M059J (cell line): ENCODE results near the gene ALDH3B2. TPM values are rescaled to one million over a fixed set of nuclear protein-coding genes. Genes with fewer than 3 reads are reported as not detected.
A peak's percentile ranks its signal among the peaks of the same experiment; 100 is the strongest.
"Not testable (repeated sequence)": the region's sequence is repeated elsewhere in the genome, so short reads cannot be mapped to it uniquely, and the experiment has no call there.

ENCODE experiments used
- DNase-seq: peaks from one replicate; pipeline ENCODE4 v3.0.0-alpha.2; 2012; ENCODE audit warnings: low read depth
- total RNA-seq: library from RNA; depleted of rRNA; stranded (reverse); fragments of >200 nt; shearing (Covaris generic); gene quantifications from 2 replicates; pipeline ENCODE4 v1.2.3, GENCODE V29; 2014

The ALDH3B2 gene
- total RNA-seq, 1 experiment from 2014 or later = not detected

DNA sequence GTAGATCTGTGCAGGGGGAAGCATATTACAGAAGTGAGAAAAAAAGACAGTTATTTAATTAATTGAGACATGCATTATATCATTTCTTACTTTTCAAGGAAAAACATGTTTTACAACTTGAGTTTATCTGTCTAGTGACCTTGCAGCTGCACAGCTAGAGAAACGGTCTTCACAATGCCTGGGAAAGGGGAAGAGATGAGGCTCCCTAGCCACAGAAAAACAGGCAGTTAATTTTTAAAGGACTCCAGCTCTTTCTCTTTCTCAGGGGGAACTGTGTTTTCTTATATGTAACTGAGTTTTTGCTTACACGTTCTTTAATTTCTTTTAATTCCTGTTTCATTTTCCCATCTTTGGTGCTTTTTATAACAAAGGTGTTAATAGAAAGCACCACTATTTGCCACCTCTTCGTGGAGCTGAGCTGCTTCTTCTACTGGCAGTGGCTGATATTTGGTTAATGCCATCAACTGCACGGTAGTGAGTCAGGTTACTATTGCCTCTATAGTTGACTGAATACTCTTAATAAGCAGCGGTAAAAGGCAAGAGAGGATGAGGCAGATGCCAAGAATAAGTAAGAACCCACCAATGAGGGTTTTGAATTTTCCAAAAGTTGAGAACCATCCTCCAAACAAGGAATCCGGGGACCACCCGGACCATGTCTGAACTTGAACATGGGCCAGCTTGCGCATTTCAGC, 11.4 kb upstream of the ALDH3B2 start:
- DNase-seq = not testable (repeated sequence)

DNA sequence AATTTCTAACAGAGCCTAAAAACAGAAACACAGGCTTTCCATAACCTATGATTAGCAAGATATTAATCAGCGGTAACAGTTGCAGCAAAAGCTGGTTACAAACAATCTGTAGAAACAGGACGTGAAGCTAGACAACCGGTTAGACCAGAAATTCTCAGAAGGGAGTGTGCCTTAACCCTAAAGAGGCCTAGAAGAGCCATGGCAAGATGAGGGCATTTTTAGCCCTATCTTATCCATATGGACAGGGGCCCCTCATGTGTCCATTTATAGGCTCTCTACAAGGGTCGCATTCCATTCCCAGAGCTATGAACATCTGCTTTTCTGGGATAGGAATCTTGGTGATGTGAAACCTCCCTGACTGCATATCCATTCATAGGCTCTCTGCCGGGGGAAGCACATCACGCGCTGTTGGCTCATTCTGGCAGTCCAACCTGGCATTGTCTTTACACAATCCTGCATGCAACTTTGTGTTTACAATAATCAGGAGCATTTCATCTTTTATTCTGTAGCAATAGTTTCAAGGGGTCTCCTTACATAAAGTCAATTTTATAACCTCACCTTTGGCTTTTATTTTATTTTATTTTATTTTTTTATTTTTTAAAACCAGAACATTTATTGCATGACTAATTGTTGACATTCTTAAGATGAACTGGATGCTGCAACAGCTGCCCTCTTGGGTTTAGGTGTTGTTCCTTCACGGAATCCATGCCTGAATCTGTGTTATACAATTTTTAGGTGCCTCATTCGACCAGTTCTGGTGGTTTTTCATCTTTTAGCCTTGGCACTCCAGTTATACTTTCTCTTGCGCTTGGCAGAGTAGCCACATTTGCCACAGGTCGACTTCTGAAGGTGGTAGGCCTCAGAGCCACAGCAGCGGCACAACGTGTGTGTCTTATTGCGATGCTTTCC, 8.0 kb upstream of the ALDH3B2 start:
- not testable (repeated sequence) for DNase-seq

- no peak for DNase-seq
Measured at GRCh38 chr11:67680696-67681470, 6.5 kb upstream of the ALDH3B2 start.

DNA sequence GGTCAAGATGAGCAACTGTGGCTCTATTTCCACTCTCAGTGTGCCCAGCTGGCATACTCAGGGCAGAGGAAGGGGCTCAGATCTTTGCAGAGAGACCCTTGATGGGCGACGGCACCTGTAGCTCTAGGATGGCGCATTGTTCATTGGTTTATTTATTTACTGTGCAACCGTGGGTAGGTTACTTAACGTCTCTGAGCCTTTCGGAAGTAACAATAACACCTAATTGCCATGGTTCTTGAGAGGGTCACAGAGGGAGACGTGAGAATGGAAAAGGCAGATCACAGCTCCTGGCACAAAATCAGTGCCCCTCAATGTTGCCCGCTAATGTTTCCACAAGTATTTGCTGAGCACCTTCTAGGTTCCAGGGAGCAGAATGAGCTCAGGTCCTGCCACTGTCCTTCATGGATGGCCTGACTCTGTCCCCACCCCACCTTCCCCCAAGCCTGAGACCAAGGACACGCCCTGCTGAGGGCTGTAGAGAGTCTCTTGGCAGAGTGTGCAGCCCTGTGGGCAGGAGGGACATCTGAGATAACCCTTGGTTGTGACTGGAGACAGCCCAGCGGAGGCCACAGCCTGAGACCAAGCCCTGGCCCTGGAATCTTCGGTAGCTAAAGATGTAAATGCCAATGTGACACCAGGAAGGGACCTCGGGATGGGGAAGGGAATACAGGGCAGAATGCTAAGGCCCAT, 780 bp upstream of the ALDH3B2 start:
- DNase-seq = no peak

- DNase-seq = no peak
Measured at GRCh38 chr11:67673902-67674301, 521 bp downstream of the ALDH3B2 start.

DNA sequence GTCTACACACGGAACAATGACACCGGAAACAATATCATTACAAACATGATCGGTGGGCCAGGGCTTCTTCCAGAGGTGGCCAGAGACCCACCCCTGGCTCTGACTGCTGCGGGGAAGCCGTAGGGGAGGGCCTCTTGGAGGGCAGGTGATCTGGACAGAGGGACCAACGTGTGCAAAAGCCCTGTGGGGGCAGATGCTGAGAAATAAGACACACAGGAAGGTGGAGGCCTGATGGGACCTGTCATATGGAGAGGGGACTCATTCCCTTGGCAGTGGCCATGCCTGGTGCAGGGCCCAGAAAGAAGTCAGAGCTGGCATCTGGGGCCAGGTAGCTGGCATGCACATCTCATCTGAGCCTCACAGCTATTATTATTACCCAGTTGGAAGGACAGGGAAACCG, 1.1 kb downstream of the ALDH3B2 start:
- no peak for DNase-seq

- DNase-seq = no peak
Measured at GRCh38 chr11:67671211-67671520, 3.3 kb downstream of the ALDH3B2 start.

GRCh38 chr11:67670316-67671210, 3.9 kb downstream of the ALDH3B2 start:
- DNase-seq = no peak

GRCh38 chr11:67668192-67668551, 6.3 kb downstream of the ALDH3B2 start:
- DNase-seq = no peak

DNA sequence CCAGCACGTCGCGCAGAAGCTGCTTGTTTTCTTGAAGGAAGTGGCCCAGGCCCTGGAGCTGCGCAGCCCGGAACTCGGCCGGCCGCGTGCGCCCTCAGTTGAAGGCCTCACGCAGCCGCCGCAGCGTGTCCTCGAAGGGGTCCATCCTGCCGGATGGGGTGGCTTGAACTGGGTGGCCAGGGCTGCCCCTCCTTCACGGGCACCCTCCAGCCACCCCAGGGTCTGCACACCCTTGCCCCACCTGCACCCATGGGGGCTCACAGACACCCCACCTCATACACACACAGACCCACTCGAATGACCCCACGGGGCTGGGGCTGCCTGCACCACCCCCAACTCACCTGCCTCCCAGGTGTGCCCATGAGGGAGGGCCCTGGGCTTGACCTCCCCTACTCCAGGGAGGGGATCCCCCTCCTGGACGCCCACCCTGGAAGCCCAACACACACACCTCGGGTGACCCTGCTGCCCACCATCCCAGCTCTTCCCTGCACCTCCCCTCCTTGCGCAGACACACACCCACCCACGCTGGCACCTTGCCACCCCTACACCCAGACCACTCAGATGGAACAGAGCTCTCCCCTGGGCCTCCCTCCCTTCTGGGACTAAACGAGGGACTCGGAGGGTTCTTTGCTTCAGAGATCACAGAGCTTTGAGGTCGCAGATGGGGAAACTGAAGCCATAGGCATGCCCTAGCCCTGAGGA, 6.8 kb downstream of the ALDH3B2 start:
- DNase-seq = no peak

DNA sequence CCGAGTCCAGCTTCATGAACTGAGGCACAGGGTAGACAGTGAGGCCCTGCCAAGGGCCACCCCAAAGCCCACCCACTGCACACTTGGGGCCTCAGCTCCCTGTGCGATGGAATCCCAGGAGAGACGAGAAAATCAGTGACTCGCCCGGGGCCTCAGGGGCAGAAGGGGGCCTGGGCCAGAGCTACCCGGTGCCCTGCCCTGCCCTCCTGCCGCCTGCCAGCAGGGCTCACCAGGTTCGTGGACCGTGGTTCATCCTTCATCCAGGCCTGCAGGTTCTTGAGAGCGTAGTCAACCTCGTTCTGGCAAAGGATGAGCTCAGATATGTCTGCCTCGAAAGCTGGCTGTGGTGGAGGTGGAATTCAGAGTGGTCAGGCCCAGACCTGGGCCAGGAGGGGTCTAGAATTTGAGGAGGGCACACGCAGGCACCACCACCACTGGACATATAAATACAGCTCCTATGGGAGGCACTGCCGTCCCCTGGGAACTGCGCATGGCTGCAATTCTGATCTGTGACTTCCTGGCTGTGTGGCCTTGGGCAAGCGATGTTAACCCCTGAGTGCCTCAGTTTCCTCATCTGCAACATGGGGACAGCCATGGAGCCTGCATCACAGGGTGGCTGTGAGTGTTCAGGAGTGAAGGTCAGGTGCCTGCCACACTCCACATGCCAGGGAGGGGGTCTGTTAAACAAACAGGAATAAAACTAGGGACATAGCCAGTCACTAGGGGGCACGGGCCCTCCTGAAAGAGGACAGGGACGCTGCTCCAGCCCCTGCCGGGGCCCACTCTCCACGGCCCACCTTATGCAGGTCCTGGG, 7.5 kb downstream of the ALDH3B2 start:
- no peak for DNase-seq

DNA sequence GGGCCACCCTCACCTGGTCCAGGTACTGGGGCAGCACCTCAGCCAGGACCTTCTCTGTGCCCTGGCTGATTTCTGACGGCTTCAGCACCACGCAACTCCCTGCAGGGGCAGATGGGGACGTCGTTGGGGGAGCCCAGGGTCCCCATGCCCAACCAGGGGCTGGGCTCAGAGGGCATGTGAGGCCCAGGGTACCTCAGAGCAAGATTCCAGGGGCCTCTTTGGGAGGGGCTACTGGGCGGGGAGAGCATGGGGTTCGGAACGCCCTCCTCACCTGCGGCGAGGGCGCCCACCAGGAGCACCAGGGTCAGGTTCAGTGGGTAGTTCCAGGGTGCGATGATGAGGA, 8.1 kb downstream of the ALDH3B2 start:
- no peak for DNase-seq

DNA sequence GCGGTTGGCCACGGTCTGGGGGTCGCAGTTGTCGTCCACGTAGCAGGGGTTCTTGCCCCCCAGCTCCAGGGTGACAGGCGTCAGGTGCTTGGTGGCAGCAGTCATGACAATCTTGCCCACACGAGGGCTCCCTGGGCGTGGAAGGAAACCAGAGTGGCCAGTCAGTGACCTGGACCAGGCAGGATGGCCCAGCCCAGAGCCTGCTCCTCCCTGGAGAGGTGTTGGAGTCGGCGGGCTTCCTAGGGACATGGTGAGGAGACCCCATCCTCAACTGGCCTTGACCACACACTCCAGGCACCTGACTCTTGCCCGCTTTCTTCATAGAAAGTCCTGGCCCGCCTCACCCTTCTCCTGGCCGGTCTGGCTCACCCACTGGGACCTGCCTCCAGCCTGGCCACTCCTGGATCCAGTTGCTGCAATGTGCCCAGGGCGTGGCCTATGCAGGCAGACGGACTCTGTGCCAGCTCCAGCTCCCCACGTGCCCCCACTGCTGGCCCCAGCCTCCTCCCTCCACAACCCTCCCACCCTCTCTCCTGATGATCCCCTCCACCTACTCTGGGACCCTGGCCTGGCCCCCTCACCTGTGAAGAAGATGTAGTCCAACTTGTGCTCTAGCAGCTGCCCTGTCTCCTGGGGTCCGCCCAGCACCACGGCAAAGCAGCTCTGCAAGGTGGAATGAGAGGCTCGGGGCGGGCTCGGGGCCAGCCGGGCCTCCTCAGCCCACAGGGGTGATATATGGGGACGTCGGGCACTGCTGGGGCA, 8.7 kb downstream of the ALDH3B2 start:
- peak; percentile 40 for DNase-seq

GRCh38 chr11:67664696-67665540, 9.5 kb downstream of the ALDH3B2 start:
- no peak for DNase-seq

DNA sequence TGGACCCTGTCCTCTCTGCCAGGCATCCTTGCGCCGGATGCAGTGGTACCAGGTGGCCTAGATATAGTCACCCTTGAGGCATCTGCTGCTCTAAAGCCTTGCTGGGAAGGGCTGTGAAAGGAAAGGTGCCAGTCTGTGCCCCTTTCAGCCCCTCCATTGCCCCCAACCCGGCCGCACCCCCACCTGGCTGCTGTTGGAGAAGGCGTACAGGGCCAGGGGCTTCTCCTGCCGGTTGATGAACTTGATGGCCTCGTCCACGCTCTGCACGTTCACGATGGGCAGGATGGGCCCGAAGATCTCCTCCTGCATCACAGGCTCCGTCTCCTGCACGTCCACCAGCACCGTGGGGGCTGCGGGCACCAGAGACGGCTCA, 10.2 kb downstream of the ALDH3B2 start:
- DNase-seq = no peak

- no peak for DNase-seq
Measured at GRCh38 chr11:67663532-67664212, 10.8 kb downstream of the ALDH3B2 start.

- no peak for DNase-seq
Measured at GRCh38 chr11:67662835-67663531, 11.4 kb downstream of the ALDH3B2 start.
